Suppressor macrophage treated with lipopolysaccharide for 4 hours (primary cell): ENCODE measurements around the gene DLGAP1.
"Not testable (repeated sequence)": the region's sequence is repeated elsewhere in the genome, so short reads cannot be mapped to it uniquely, and the experiment has no call there.

Experiments used
- DNase-seq: peaks from one replicate; pipeline ENCODE4 v3.0.0-alpha.2; 2020

Gene DLGAP1

DNA sequence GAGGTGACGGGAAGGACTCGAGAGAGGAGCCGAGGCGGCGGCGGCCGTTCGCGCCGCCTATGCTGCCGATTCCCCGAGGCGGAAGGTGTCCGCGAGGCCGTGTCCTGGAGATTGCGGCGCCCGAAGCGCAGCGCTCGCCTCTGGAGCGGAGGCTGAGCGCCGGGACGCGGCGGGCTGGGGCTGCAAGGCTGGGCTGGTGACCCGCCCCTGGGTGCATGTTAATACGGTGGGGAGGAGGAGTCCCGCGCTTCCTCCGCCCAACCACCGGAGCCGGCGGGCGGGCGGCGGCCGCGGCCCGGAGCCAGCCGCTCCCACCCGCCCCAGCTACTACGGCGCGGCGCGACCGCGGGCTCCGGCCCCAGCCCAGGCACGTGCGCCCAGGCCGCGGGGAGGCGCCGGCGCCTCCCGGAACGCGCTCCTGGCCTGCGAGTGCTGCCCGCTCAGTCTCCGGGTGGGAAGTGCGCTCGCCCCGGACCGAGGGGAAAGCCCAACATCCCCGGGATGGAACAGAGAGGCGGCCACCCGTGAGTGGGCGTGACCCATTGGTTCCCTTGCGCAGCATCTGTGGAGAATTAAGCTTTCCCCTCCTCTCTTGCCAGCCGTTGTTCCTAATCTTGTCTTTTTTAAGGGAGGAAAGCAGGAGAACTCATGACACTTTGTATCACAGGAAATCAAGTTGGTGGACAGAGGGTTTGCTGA, at the start of gene DLGAP1:
Gene DLGAP1, minus strand, starts transcription at position 195 of the 699 bp plus-strand sequence.
- no peak for DNase-seq

DNA sequence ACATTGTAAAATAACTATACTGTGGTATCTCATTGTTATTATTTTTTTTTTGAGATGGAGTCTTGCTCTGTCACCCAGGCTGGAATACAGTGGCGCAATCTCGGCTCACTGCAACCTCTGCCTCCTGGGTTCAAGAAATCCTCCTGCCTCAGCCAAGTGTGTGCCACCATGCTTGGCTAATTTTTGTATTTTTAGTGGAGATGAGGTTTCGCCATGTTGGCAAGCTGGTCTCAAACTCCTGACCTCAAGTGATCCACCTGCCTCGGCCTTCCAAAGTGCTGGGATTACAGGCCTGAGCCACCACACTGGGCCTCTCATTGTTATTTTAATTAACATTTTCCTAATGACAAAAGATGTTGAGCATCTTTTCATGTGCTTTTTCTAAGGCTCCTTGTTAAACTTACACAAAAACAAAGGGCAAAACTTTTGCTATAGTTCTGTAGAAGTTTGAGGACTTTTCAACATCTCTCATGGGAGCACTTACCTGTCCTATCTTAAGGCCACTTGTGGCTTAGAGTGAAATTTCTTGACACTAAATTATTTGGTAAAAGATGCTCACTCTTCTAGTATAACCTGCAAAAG, 39.7 kb upstream of the DLGAP1 start:
- DNase-seq = not testable (repeated sequence)

DNA sequence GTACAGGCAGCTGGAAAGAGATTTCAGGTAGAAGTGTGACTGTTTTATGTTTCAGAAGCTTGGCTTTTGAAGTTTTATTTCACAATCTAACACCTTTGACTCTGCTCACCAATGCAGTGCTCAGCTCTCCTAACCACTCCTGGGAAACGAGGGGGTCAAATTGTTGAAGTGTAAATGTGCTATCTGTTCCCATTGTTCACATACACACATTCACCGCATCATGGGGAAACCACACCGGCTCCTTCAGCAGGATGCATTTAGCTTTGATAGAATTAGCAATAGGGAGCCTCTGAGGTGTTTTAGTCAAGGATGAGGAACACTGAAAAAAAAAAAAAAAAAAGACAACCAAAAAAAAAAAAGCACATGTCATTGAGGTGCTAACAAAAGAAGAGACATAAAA, 13.4 kb upstream of the DLGAP1 start:
- DNase-seq = no peak

DNA sequence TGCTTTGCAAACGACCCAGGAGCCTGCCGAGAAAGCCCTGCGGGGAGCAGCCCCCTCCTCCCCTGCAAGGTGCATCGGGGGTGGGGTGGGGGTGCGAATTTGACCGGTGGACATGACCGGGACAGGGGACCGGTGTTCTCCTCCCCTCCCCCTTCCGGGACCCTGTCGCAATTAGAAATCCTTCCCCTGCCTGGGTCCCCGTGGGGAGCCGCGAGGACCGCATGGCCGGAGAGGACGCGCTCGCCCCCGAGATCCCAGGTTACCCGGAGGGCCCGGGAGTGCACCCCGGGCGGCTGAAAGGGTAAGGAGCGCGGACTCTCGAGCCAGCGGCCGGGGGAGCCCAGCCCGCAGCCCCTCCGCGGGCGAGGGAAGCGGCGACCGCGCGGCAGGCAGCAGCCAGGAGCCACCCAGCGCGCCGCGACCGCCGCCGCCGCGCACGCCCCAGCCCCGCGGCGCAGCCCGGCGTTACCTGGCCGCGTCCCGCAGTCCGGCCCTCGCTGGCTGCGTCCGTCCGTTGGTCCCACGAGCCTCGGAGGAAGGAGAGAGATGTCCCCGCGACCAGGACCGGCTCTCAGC, 482 bp downstream of the DLGAP1 start:
- no peak for DNase-seq

DNA sequence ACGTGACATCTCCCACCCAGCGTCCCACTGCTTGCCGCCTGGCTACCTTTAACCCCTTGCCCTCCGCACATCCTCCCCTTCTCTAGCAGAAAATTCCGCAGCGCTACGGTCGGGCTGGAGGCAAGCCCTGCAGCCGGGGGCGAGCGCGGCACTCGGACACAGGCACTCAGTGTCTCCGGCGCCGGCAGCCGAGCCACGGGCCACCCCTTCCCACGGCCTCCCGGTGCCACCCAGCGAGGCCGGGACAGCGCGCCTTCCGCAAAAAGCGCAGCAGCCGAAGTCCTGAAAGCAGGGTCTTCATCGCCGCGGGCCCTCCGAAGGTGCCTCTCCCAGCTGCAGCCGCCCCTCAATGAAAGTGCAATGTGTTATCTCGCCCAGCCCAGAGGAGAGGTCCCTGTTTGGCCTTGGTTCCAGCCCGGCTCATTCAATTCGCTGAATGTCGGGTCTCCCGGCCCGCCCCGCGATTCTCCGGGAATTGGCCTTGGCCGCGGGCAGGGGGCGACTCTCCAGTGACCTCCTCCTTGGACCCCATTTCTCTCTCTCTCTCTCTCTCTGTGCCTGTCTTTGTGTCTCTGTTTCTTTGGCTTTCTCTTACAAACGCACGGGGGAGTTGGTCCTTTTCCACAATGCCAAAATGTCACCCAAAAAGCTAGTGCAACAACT, 1.1 kb downstream of the DLGAP1 start:
- DNase-seq = no peak

DNA sequence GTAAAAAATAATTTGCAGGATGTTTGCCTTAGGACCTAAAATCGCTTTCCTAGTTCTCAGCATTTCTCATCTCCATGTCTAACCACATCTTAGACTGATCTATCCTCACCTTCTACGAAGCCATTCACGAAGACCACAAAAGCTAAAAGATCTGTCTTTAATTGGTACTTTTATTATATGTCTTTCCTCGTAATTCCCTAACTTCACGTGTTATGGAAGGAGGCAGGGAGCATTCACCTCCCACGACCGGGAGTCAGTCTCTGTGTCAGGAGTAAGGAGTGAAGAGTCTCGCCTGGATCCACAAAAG, 1.6 kb downstream of the DLGAP1 start:
- DNase-seq = no peak

DNA sequence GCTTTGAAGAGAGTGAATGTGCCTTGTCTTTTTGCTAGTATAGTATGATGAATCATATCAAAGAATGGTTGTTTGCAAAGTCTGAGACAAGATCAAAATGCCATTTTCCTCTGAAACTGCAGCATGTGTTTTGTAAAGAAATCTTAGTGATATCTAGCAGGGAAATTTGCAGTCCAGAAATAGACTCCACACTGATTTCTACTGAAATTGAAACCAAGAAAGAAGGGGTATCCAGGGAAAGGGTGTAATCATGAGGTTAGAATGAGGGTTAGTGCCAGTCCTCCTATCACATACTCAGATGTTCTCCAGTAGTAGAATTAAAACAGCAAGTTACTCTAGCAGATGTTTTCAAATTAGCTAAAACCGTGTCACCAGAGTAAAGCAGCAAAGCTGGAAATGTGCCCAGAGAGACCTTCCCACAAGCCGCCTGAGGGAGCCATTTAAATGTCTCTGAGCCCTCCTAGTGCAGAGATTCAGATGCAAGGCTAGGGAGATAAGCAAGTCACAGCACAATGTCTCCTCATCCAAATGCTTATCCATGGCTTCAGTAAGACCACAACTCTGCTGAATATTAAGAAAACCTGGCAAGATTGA, 4.9 kb downstream of the DLGAP1 start:
- no peak for DNase-seq

DNA sequence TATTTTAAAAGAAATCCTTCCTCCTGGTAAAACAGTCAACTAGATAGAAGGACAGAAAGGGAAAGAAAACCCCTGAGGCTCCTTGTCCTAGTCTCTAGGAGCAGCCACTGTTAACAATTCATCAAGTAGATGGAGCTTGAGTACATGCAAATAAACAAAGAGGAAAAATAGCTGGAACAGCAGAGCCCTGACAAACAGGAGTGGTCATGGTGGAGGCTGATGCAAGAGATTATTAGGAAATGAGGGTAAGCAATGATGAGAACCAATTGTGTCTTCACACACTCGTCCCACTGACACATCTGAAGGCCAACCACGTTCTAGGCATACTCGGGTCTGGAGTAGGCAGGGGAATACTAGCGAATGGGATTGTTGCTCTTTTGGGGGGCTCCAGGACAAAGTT, 9.2 kb downstream of the DLGAP1 start:
- no peak for DNase-seq

DNA sequence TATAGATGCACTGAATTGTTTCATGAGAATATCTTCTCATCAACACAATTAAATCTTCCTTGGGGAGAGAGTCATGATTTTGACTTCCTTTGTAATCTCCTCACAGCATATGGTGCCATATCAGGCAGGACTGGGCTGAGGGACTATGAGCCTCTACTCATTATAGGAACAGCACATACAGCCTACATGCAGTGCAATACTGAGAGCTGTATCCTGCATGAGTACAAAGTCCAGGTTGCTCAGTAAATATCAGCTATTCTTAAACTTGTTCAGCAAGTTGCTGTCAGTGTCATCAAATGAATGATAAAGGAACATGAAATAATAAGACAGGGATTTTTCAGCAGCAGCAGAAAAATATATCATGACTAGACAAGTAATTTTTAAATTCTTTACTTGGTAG, 10.8 kb downstream of the DLGAP1 start:
- no peak for DNase-seq

DNA sequence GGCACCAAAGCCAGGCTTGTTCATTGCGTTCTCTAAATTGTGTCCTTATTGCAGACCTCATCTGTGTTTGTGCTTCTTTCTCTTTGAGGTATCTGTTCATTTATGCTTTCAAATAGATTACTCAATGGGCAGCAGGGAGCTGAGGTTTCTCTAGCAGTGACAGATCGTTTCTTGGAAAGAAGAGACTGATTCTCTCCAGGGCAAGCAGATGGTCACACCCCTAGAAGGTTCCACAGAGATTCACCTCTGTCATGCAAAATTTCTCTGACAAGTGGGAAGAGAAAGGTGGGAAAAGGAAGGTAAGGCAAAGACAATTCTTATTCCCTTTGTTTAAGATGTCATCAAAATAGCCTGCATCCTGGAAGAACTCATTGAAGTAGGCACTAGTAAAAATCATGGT, 14.0 kb downstream of the DLGAP1 start:
- no peak for DNase-seq

DNA sequence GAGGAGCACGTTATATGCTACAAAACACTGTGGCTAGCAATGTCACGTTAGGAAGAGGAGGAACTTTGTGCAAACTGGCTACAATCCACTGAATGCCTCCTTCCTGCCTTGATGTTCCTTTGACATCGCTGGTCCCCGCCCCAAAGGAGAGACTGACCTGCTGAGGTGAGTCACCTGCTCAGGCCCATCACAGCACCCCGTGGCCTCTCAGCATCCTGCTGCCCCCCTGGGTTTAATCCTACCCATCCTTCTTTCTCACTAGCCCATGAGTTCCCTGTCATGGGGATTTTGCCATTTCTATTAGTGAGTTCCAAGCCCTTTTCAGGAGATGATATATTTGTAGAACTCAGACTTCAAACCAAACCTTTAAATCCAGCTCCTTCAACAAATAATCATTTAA, 16.2 kb downstream of the DLGAP1 start:
- DNase-seq = no peak

DNA sequence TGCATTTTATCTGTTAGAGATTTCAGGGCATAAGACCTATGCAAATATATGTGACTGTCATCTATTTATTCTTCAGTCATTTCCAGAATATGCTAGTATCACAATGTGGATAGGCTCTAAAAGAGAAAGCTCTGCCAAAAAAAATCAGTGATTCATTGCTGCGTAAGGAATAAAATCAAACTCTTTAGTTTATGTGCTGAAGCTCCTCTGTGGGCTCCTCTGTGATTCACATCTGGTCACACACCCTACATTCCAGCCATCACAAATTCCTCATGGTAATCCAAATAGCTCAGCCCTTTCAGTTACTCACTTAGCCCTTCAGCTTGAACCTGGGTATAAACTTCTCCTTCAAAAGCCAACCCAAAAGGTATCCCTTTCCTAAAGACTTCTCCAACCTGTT, 21.4 kb downstream of the DLGAP1 start:
- no peak for DNase-seq

DNA sequence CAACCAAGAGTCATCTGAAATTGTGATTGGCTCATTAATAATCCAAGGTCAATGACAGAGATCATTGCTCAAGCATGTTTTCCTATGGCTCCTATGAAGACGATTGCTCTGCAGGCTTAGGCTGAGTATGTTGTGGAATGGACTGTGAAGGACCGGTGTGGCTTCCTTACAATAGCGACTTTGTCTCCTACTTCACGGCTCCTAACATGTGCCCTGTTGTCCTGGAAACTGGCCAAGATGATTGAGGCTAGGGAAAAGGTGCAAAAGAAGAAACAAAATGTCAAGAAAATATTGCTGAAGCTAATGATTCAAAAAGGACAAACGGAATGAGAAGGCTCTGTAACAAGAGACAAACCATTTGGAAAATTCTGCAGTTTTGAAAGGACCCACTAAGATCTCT, 24.3 kb downstream of the DLGAP1 start:
- DNase-seq = no peak

DNA sequence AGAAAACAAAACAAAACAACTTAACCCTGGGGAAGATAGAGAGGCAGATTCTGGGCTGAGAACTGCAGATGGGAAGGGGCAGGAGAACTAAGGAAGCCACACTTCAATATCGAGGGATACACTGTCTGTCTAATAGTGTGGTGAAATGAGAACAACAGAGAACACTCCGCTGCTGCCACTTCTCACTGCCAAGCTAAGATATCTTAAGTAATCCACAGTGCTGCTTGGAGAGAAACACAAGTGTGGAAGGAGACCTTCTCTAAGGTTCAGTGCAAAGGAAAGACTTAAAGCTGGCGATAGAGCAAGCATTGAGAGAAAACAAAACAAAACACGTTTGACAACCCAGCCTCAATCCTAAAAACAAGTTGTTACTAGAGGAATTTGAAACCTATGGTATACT, 37.4 kb downstream of the DLGAP1 start:
- no peak for DNase-seq

DNA sequence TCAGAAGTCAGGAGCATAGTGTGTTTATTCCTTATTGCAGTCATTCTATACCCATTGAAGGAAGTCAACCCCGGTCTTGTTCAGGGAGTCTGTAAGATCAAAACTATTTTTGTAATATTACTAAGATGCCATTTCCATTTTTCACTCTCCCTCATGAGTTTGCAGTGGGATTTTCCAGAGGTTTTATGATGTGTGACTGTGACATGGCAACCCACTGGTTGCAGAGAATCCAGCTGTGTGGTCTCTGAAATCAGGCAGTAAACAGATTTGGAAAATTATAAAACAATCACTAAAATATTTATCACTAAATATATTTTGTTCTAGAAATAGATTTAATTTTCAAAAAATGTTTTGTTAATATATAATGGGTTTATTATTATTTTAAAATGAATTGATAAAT, 38.1 kb downstream of the DLGAP1 start:
- DNase-seq = no peak

DNA sequence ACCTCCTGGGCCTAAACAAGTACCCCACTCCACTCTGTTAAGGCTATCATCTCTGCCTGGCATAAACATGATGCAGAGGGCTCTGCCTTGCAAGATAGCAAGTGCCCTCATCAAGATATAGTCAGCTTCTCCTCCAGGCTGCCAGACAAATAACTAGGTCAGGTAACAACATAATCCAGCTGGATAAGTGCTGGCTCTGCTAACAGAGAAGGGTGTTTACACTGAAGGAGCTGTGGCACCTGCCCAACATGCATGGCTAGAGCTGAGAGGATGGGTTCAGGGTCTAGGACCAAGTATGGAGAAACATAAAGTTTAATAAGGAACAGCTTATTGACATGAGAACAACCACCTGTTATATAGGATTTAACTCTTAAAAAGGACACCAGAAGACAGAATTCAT, 42.8 kb downstream of the DLGAP1 start:
- DNase-seq = no peak

DNA sequence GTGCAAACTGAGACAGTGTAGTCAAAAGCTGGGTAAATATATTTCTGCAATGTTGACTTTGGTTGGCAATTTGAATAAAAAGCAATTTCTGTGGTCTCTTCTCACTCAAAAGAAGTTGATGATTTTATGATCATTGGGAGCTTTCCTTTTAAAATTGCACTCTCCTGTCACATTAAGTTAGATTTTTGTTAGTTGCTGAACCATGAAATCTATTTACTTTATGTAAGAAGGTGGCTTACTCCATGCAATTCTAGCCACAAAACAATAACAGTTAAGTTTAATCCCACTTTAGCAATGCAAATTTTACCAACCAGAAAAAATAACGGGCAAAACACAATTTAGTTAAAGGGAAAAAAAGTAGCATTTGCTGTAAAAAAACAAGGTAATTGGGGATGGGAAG, 48.3 kb downstream of the DLGAP1 start:
- no peak for DNase-seq

DNA sequence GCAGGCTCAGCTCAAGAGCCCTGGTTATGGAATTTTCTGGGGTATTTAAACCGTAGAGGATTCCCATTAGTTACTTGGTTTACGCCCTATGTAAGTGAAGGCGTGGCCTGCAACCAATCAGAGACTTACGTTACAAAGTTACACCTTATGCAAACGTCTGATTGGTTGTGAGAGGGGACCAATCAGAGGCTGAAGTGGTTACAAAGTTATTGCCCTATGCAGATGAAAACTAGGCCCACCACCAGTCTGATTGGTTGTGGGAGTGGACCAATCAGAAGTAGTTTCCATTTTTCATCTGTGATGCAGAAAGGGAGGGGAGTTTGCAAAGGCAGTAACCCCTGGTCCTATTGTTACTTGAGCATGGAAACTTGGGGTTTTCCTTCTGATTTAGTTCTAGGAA, 49.1 kb downstream of the DLGAP1 start:
- no peak for DNase-seq

DNA sequence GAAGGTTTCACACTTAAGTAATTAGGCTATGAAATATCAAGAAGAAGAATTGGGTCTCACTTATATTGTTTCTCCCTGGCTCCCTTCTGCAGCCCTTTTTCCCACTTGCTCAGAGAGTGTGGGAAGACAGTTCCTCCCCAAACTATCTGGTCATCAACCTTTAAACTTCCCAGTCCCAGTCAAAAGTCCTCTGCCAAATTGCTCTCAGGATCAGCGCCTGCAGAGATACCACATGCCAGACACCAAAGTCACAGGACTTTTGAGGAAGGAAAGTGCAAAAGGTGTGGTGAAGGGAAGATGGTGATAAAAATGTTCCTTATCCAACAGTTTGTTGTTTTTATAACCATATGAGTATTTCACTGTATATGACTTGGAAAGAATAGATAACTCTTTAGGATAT, 51.3 kb downstream of the DLGAP1 start:
- DNase-seq = no peak

DNA sequence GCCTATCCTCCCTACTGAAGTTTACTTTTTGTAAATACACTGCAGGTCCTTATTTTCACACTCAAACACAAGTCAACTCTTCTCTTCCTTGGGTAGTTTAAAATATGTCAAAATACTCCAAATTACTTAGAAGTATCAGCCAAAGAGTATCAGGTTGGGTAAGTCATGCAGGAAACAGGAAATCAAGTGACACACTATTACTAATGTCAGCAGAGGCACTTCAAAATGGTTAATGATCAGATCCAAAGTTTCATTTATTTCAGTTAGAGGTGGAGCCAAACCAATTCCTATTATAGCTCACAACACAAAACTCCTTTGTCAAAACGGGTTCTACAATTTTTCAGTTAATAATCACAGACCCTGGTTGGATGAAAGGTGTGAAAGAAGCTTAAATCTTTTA, 54.2 kb downstream of the DLGAP1 start:
- no peak for DNase-seq

DNA sequence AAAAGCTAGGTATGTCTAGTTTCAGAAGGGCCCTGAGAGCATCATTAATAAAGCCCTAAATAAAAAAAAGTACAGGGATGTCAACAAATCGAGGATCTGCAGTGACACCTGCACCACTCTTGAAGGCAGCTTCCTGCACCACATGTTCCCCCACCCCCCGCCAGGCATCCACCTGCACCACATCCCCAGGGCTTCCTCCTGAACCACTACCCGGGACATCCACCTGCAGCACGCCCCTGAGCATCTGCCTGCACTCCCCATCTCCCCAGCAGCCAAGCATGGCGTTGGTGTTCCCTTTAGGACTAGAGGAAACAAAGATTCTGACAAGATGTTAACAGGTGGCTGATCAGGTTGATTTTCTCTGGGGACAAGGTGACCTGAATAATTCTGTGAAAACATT, 55.2 kb downstream of the DLGAP1 start:
- DNase-seq = no peak

DNA sequence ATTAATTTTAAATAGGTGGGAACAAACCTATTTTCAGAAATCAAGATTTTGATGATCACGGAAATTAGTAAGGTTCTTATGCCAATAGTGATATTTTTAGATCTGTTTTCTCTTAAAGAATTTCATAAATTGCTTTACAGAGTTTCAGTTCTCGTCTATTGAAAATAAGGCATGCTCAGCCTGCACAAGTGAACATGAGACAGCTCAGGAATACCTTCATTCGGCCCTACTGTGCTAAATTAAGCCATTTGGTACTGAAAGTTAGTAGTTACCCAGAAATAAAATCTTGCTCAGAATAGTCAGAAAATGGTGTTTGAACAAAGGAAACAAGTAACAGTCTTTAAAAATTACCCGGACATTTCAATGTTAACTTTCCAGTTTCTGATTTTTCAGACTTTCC, 60.4 kb downstream of the DLGAP1 start:
- DNase-seq = no peak

DNA sequence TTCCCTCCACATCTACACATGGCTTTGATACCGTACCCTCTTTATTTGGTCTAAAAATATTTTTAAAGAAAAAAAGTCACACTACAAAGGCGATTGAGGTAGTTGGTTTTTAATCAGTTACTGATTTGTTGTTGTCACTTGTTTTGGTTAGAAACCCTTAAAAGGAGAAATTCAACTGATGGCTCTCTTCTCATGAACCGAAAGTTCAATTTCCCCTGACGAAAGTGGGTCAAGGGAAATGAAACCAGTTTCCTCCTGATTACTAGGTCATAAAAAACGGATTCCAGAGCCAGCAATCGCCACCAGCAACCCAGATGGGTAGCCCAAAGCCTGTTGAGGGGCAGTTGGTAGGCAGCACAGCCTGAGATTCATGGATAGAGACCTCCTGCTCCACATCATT, 63.2 kb downstream of the DLGAP1 start:
- no peak for DNase-seq

DNA sequence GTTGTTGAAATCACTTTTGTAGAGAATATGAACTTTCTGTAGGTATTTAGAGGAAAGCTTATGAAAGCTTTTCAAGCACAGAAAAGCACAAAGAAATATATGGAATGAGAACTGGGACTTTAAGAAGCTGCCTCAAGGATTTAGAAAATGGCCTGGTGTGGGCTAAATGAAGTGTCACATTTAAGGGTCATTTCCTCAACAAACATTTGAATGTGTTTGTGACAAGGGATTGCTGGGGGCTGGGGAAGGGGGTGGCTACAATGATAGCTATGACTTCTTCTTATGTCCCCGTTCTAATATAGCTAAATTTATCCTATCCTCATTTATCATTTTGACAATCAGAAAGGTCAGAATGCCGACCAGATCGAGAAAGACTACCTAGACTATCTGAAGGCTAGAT, 69.2 kb downstream of the DLGAP1 start:
- DNase-seq = no peak
